GM04504 (cell line): ENCODE measurements around the gene IMP4.

Source experiments
- DNase-seq: peaks from one replicate; pipeline ENCODE4 v3.0.0-alpha.2; 2012; ENCODE audit warnings: low read depth

Gene IMP4

GRCh38 chr2:130357864-130358263 lies 15.2 kb downstream of the IMP4 start:
- DNase-seq, result no peak

- DNase-seq, result no peak
Observed at GRCh38 chr2:130358420-130359350, 16.0 kb downstream of the IMP4 start.

- DNase-seq, result no peak
Observed at GRCh38 chr2:130359466-130359865, 16.8 kb downstream of the IMP4 start.

GRCh38 chr2:130363479-130363878 lies 20.8 kb downstream of the IMP4 start:
- no peak for DNase-seq

- DNase-seq, result no peak
Observed at GRCh38 chr2:130365075-130365474, 22.4 kb downstream of the IMP4 start.

GRCh38 chr2:130365963-130366362 lies 23.3 kb downstream of the IMP4 start:
- no peak for DNase-seq

- no peak for DNase-seq
Observed at GRCh38 chr2:130366720-130367119, 24.0 kb downstream of the IMP4 start.

- no peak for DNase-seq
Observed at GRCh38 chr2:130368786-130369185, 26.1 kb downstream of the IMP4 start.

- no peak for DNase-seq
Observed at GRCh38 chr2:130369311-130369964, 26.7 kb downstream of the IMP4 start.

- no peak for DNase-seq
Observed at GRCh38 chr2:130369965-130370341, 27.3 kb downstream of the IMP4 start.

GRCh38 chr2:130370490-130370889 lies 27.8 kb downstream of the IMP4 start:
- no peak for DNase-seq

- DNase-seq, result no peak
Observed at GRCh38 chr2:130371723-130372054, 29.0 kb downstream of the IMP4 start.

GRCh38 chr2:130372055-130372832 lies 29.5 kb downstream of the IMP4 start:
- DNase-seq, result peak; percentile 78

- no peak for DNase-seq
Observed at GRCh38 chr2:130372833-130373807, 30.4 kb downstream of the IMP4 start.

GRCh38 chr2:130373808-130374365 lies 31.2 kb downstream of the IMP4 start:
- no peak for DNase-seq

- DNase-seq, result no peak
Observed at GRCh38 chr2:130374587-130375290, 32.0 kb downstream of the IMP4 start.

GRCh38 chr2:130375291-130376266 lies 32.9 kb downstream of the IMP4 start:
- DNase-seq, result no peak

- no peak for DNase-seq
Observed at GRCh38 chr2:130376433-130377293, 34.0 kb downstream of the IMP4 start.
